Naive thymus-derived CD8-positive, alpha-beta T cell (primary cell): ENCODE results near the gene MAMDC2. TPM values are rescaled to one million over a fixed set of nuclear protein-coding genes. Genes with fewer than 3 reads are reported as not detected.

Experiments used
- polyA plus RNA-seq, 3 donors: library from polyadenylated mRNA; unstranded; fragments of 300-500 nt; fragmentation: Illumina TruSeq; gene quantifications; one replicate each; pipeline ENCODE4 v1.2.3, GENCODE V29; 2021
- total RNA-seq, 8 experiments: library from RNA in 2 of 8; stranded (reverse) in 2 of 8; gene quantifications; one replicate each; pipeline ENCODE4 v1.2.3 and lab custom pipeline; 2021 to 2026

Gene MAMDC2
- total and polyA plus RNA-seq, 5 experiments from 2014 or later: 0.19 TPM; not detected in 4

Other genes starting within 250 kb of the MAMDC2 start
- 1 to 10 TPM; 4.9 to 8.9 TPM for gene CFAP95, start 223.0 kb upstream of the MAMDC2 start, total RNA-seq
- under 1 TPM in 2 of 3 donors, not detected in 1; 0.52 to 0.66 TPM for gene CFAP95, start 223.0 kb upstream of the MAMDC2 start, polyA plus RNA-seq
- gene SMC5, start 215.1 kb downstream of the MAMDC2 start, total RNA-seq: 10 to 100 TPM; 47.0 to 48.3 TPM
- 10 to 100 TPM; 15.2 to 17.2 (median 16.9) TPM for gene SMC5, start 215.1 kb downstream of the MAMDC2 start, polyA plus RNA-seq